ENCODE measurements around the gene OPRPN. TPM values are rescaled to one million over a fixed set of nuclear protein-coding genes. Genes with fewer than 3 reads are reported as not detected.

The OPRPN gene
- total RNA-seq, 1 donor from 2014 or later, result not detected

Other genes with a start within 250 kb of the OPRPN start
- not detected in 3 replicates for gene PRR27, start 243.7 kb upstream of the OPRPN start, total RNA-seq
- 2.8 to 3.2 TPM (median 3.1 TPM) in 3 replicates for gene ODAM, start 202.2 kb upstream of the OPRPN start, total RNA-seq
- gene FDCSP, start 171.8 kb upstream of the OPRPN start, total RNA-seq, result 0.72 to 1.5 TPM (median 0.75 TPM) in 3 replicates
- gene CSN3, start 155.3 kb upstream of the OPRPN start, total RNA-seq, result not detected in 3 replicates
- 0.69 to 1.2 TPM (median 1.1 TPM) in 3 replicates for gene CABS1, start 63.0 kb upstream of the OPRPN start, total RNA-seq
- not detected in 3 replicates for gene SMR3A, start 37.2 kb upstream of the OPRPN start, total RNA-seq
- not detected in 3 replicates for gene SMR3B, start 14.8 kb upstream of the OPRPN start, total RNA-seq
- not detected in 3 replicates for gene MUC7, start 74.3 kb downstream of the OPRPN start, total RNA-seq
- not detected in 3 replicates for gene AMTN, start 120.6 kb downstream of the OPRPN start, total RNA-seq
- gene AMBN, start 194.3 kb downstream of the OPRPN start, total RNA-seq, result 0.14 to 0.36 TPM (median 0.22 TPM) in 3 replicates
- gene ENAM, start 230.8 kb downstream of the OPRPN start, total RNA-seq, result not detected in 3 replicates